WERI-Rb-1 (cell line): Measurements from ENCODE around the gene BRCC3.

ENCODE experiments used
- DNase-seq: peaks from one replicate; pipeline ENCODE4 v3.0.0-alpha.2; 2020
- H3K27ac ChIP-seq: fragments of 250-450 bp; sonication (Bioruptor Pico); 2 replicates; pipeline ENCODE4 v1.5.1; 2020; ENCODE audit warnings: mild to moderate bottlenecking, moderate library complexity
- H3K27me3 ChIP-seq: fragments of 250-450 bp; sonication (Bioruptor Pico); 2 replicates; pipeline ENCODE4 v1.5.1; 2021; ENCODE audit warnings: mild to moderate bottlenecking, low read depth, moderate library complexity; ENCODE audit not compliant: insufficient read depth, severe bottlenecking
- H3K36me3 ChIP-seq: fragments of 250-450 bp; sonication (Bioruptor Pico); 2 replicates; pipeline ENCODE4 v1.5.1; 2020; ENCODE audit warnings: mild to moderate bottlenecking, moderate library complexity
- H3K4me3 ChIP-seq: 2 replicates; pipeline ENCODE4 v1.5.1; 2011; ENCODE audit warnings: low read depth, mild to moderate bottlenecking, control low read depth, low read length
- H3K9me3 ChIP-seq: fragments of 250-450 bp; sonication (Bioruptor Pico); 2 replicates; pipeline ENCODE4 v1.5.1; 2021; ENCODE audit warnings: mild to moderate bottlenecking, moderate library complexity; ENCODE audit not compliant: severe bottlenecking
- CTCF ChIP-seq: IDR thresholded peaks from 2 replicates; pipeline ENCODE4 v1.5.1; 2011; ENCODE audit warnings: low read depth, mild to moderate bottlenecking, control low read depth, inconsistent platforms, low read length

Gene BRCC3

GRCh38 chrX:155086202-155086840, 15.0 kb downstream of the BRCC3 start:
- peak; percentile 84 for TF ChIP-seq CTCF
- Histone ChIP-seq H3K27ac (no peak overlapping the region), H3K27me3 (no peaks in the 10 kb centered on the region), H3K36me3 (peaks cover 26% of the 10 kb centered on the region), H3K4me3 (no peak overlapping the region), H3K9me3 (no peaks in the 10 kb centered on the region)
- DNase-seq = peak; percentile 67

GRCh38 chrX:155086961-155087735, 15.8 kb downstream of the BRCC3 start:
- no peak overlapping the region for H3K4me3 ChIP-seq
- no peak overlapping the region for H3K27ac ChIP-seq
- no peaks in the 10 kb centered on the region for H3K9me3 ChIP-seq
- no peak for TF ChIP-seq CTCF
- no peaks in the 10 kb centered on the region for H3K27me3 ChIP-seq
- no peak for DNase-seq
- peaks cover 22% of the 10 kb centered on the region for H3K36me3 ChIP-seq

- H3K27me3 ChIP-seq = no peaks in the 10 kb centered on the region
- DNase-seq = peak; percentile 33
- no peak overlapping the region for H3K27ac ChIP-seq
- H3K9me3 ChIP-seq = no peaks in the 10 kb centered on the region
- peak; percentile 69 for TF ChIP-seq CTCF
- no peak overlapping the region for H3K4me3 ChIP-seq
- peaks cover 17% of the 10 kb centered on the region for H3K36me3 ChIP-seq
Observed at GRCh38 chrX:155094468-155095061, 23.3 kb downstream of the BRCC3 start.

GRCh38 chrX:155105919-155106318, 34.6 kb downstream of the BRCC3 start:
- TF ChIP-seq CTCF = no peak
- H3K9me3 ChIP-seq = no peaks in the 10 kb centered on the region
- H3K27me3 ChIP-seq = peaks cover 3% of the 10 kb centered on the region
- DNase-seq = no peak
- H3K27ac ChIP-seq = no peak overlapping the region
- peaks cover 7% of the 10 kb centered on the region for H3K36me3 ChIP-seq
- no peak overlapping the region for H3K4me3 ChIP-seq

GRCh38 chrX:155108427-155108826, 37.1 kb downstream of the BRCC3 start:
- no peak overlapping the region for H3K4me3 ChIP-seq
- no peak overlapping the region for H3K27ac ChIP-seq
- peaks cover 3% of the 10 kb centered on the region for H3K27me3 ChIP-seq
- peaks cover 7% of the 10 kb centered on the region for H3K36me3 ChIP-seq
- DNase-seq = no peak
- no peak for TF ChIP-seq CTCF
- no peaks in the 10 kb centered on the region for H3K9me3 ChIP-seq
